Breast epithelium (tissue), 3 donors: ENCODE measurements around the gene SPATA19.

ENCODE experiments used
- CTCF ChIP-seq, 3 donors: fragments of 450-650 bp; IDR thresholded peaks; one replicate each; pipeline ENCODE4 v1.5.1; 2016 to 2017; ENCODE audit warnings: antibody characterized with exemption in 3 of 3, mild to moderate bottlenecking in 3 of 3, moderate library complexity in 3 of 3
- POLR2A ChIP-seq: fragments of 450-650 bp; IDR thresholded peaks from one replicate; pipeline ENCODE4 v1.6.1; 2016; ENCODE audit warnings: antibody characterized with exemption, mild to moderate bottlenecking, moderate library complexity

- TF ChIP-seq POLR2A (no peak), CTCF (IDR thresholded peaks at IDR 0.05) (no peak)
Measured at GRCh38 chr11:133815636-133816035, 29.7 kb downstream of the SPATA19 start.
